Keratinocyte (primary cell): ENCODE measurements around the gene BICD1. TPM values are rescaled to one million over a fixed set of nuclear protein-coding genes. Genes with fewer than 3 reads are reported as not detected.

Experiments
- DNase-seq: peaks from one replicate; pipeline ENCODE4 v3.0.0-alpha.2; 2011; ENCODE audit warnings: low read depth, missing footprints, low spot score
- FAIRE-seq: peaks from 2 replicates; lab custom pipeline; 2011; peaks lifted over from hg19 to GRCh38; lab: Jason Lieb, UNC
- H2AFZ ChIP-seq: 2 replicates; pipeline ENCODE4 v1.6.0; 2012; ENCODE audit warnings: low read length, control low read depth, inconsistent platforms; ENCODE audit not compliant: control insufficient read depth
- H3K27ac ChIP-seq: 2 replicates; pipeline ENCODE4 v1.5.1; 2011; ENCODE audit warnings: low read length; ENCODE audit not compliant: control insufficient read depth, insufficient read depth
- H3K27me3 ChIP-seq: 3 replicates; pipeline ENCODE4 v1.6.0; 2011; ENCODE audit warnings: low read length; ENCODE audit not compliant: control insufficient read depth, insufficient read depth; ENCODE audit errors: extremely low read depth
- H3K36me3 ChIP-seq, 2 experiments: 2 replicates in 1 of 2; 3 replicates in 1 of 2; pipeline ENCODE4 v1.5.1; 2011; ENCODE audit warnings: low read length in 2 of 2, mild to moderate bottlenecking in 1 of 2; ENCODE audit not compliant: control insufficient read depth in 2 of 2, insufficient read depth in 2 of 2; ENCODE audit errors: extremely low read depth in 1 of 2
- H3K4me1 ChIP-seq: 3 replicates; pipeline ENCODE4 v1.5.1; 2011; ENCODE audit warnings: low read length; ENCODE audit not compliant: control insufficient read depth, insufficient read depth; ENCODE audit errors: extremely low read depth
- H3K4me2 ChIP-seq: 3 replicates; pipeline ENCODE4 v1.6.0; 2011; ENCODE audit warnings: low read depth, low read length; ENCODE audit not compliant: control insufficient read depth, insufficient read depth; ENCODE audit errors: extremely low read depth
- H3K4me3 ChIP-seq, 3 experiments: fragments of 200-600 bp in 1 of 3; sonication (generic) in 1 of 3; 2 replicates in 2 of 3; 3 replicates in 1 of 3; pipeline ENCODE4 v1.5.1; 2011 to 2016; ENCODE audit warnings: low read length in 3 of 3, mild to moderate bottlenecking in 3 of 3, control low read depth in 2 of 3, inconsistent platforms in 1 of 3, low read depth in 1 of 3, mixed read lengths in 1 of 3, mixed run types in 1 of 3, moderate library complexity in 1 of 3; ENCODE audit not compliant: control insufficient read depth in 2 of 3, insufficient read depth in 2 of 3; ENCODE audit errors: extremely low read depth in 1 of 3
- H3K79me2 ChIP-seq: 2 replicates; pipeline ENCODE4 v1.6.0; 2012; ENCODE audit warnings: low read length; ENCODE audit not compliant: control insufficient read depth, insufficient read depth
- H3K9ac ChIP-seq: 3 replicates; pipeline ENCODE4 v1.6.0; 2011; ENCODE audit warnings: low read length; ENCODE audit not compliant: control insufficient read depth, insufficient read depth; ENCODE audit errors: extremely low read depth
- H3K9me1 ChIP-seq: 3 replicates; pipeline ENCODE4 v1.6.0; 2011; ENCODE audit warnings: low read length; ENCODE audit not compliant: control insufficient read depth, insufficient read depth; ENCODE audit errors: extremely low read depth
- H3K9me3 ChIP-seq: 2 replicates; pipeline ENCODE4 v1.5.1; 2012; ENCODE audit warnings: low read depth, low read length; ENCODE audit not compliant: control insufficient read depth
- H4K20me1 ChIP-seq: 3 replicates; pipeline ENCODE4 v1.6.0; 2011; ENCODE audit warnings: low read length; ENCODE audit not compliant: control insufficient read depth, insufficient read depth; ENCODE audit errors: extremely low read depth
- EZH2 ChIP-seq: IDR thresholded peaks from one replicate; pipeline ENCODE4 v1.6.1; 2012; ENCODE audit warnings: inconsistent platforms, mild to moderate bottlenecking, low read length, moderate library complexity
- dilution Hi-C: fragments of 300-500 bp; cut with MboI; formaldehyde crosslinking; loops from one replicate; pipeline ENCODE4 v1.7.0; 2020; ENCODE audit warnings: low sequenced_read_pairs; ENCODE audit not compliant: extremely low pct_ligation_motif_present
- polyA plus RNA-seq, 5 experiments: library from polyadenylated mRNA; depleted of rRNA in 3 of 5; stranded (reverse) in 3 of 5; stranded (forward) in 1 of 5; unstranded in 1 of 5; fragments of >200 nt; gene quantifications; 1 replicate in 1 of 5; 2 replicates in 3 of 5; 3 replicates in 1 of 5; pipeline versions ENCODE4 v1.2.1 to v1.2.3, GENCODE V29; 2011 to 2012; ENCODE audit warnings: missing spikeins in 2 of 5, low read depth in 1 of 5, low replicate concordance in 1 of 5
- TF ChIP-seq, protein P1 (sequence below), 3 experiments: IDR thresholded peaks in 1 of 3; conservative IDR thresholded peaks in 1 of 3; optimal IDR thresholded peaks in 1 of 3; 2 replicates in 2 of 3; 3 replicates in 1 of 3; pipeline versions ENCODE3 to v1.5.1; 2011; ENCODE audit warnings: low read length in 3 of 3, mild to moderate bottlenecking in 3 of 3, moderate library complexity in 2 of 3, control low read depth in 1 of 3, inconsistent platforms in 1 of 3; ENCODE audit not compliant: insufficient read depth in 2 of 3; ENCODE audit errors: extremely low read depth in 1 of 3

Gene BICD1
- polyA plus RNA-seq, 1 donor (not counting 4 experiments of a cell fraction or from before 2014, with no cell fraction given), result 10.2 TPM

DNA sequence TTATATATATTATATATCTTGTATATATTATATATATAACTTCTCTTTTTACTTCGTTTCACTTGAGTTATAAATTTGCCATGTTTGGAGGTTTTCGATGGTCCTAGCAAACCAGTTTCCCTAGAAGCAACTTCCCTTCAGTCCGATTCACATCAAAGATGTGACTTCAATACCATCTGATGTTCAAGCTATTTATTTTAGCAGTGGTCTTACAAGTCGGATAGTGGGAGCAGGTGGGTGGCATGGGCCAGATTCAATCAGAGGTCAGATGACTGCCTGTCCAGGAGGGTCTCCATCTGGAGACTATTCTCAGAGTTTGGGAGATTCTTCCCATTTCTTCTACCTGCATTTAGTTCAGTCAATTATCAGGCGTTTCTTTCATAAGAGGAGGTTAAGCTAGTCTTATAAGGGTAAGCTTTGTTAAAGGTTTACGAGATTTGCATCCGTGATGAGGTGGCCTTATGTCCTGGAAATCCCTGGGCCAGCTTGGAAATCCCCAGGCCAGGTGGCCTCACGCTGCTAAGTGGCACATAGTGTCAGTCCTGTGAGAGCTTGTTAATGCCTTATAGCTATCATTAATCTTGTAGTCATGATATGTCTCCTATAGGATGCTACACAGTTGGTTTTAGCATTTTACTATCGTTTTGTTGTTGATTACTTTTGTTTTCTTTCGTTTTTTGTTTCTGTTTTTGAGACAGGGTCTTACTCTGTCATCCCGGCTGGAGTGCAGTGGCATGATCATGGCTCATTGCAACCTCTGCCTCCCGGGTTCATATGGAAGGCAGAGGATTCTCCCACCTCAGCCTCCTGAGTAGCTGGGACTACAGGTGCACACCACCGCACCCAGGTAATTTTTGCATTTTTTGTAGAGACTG lies 145.8 kb downstream of the BICD1 start:
- dilution Hi-C loops, result no loop called here
- H3K27ac ChIP-seq, result no peak overlapping the region
- DNase-seq (no peak), FAIRE-seq (no peak)
- H3K4me2 ChIP-seq, result no peak overlapping the region
- no peaks in the 10 kb centered on the region for H3K36me3 ChIP-seq
- TF ChIP-seq, protein P1, sequence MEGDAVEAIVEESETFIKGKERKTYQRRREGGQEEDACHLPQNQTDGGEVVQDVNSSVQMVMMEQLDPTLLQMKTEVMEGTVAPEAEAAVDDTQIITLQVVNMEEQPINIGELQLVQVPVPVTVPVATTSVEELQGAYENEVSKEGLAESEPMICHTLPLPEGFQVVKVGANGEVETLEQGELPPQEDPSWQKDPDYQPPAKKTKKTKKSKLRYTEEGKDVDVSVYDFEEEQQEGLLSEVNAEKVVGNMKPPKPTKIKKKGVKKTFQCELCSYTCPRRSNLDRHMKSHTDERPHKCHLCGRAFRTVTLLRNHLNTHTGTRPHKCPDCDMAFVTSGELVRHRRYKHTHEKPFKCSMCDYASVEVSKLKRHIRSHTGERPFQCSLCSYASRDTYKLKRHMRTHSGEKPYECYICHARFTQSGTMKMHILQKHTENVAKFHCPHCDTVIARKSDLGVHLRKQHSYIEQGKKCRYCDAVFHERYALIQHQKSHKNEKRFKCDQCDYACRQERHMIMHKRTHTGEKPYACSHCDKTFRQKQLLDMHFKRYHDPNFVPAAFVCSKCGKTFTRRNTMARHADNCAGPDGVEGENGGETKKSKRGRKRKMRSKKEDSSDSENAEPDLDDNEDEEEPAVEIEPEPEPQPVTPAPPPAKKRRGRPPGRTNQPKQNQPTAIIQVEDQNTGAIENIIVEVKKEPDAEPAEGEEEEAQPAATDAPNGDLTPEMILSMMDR (optimal IDR thresholded peaks at IDR 0.05 in 1 of 3, IDR thresholded peaks at IDR 0.05 in 1 of 3, conservative IDR thresholded peaks at IDR 0.05 in 1 of 3; ENCODE audit: extremely low read depth in 1 of 3, insufficient read depth in 2 of 3, low read length in 3 of 3), result no peak
- no peak for TF ChIP-seq EZH2
- H3K9ac ChIP-seq, result no peak overlapping the region
- H3K4me1 ChIP-seq, result peaks cover 17% of the 10 kb centered on the region
- H2AFZ ChIP-seq, result no peak overlapping the region
- no peaks in the 10 kb centered on the region for H3K9me1 ChIP-seq
- no peaks in the 10 kb centered on the region for H4K20me1 ChIP-seq
- H3K79me2 ChIP-seq, result no peaks in the 10 kb centered on the region
- no peak overlapping the region for H3K4me3 ChIP-seq
- no peaks in the 10 kb centered on the region for H3K27me3 ChIP-seq
- H3K9me3 ChIP-seq, result no peaks in the 10 kb centered on the region

DNA sequence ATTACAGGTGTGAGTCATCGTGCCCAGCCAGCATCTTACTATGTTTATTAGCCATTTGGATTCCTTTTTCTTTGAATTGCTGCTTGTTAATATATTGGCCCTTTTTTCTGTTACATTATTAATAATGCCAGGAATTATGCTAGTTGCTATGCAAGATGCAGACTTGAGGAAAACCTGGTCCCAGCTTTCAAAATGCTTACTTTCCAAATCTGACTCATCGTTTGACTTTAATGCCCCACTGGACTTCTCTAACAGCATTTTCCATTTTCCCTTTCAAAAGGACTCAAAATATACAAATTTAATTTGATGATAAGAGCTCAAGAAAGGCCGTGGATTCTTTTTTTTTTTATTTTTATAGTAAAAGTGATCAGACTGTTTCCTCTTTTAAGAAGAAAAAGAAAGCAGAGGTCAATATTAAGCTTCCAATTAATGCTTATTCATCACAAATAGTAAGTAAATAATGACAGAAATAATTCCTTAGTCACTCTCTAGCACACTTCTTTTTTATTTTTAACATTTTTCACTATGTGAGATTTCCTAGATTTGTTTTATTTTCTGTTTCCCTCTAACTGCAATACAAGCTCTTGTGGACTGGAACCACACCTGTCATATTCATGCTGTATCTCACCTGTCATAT lies 146.6 kb downstream of the BICD1 start:
- dilution Hi-C loops, result no loop called here
- FAIRE-seq, result no peak
- H3K27ac ChIP-seq, result no peak overlapping the region

More for the DNA sequence above, 146.6 kb downstream of the BICD1 start:
- H4K20me1 ChIP-seq, result no peaks in the 10 kb centered on the region
- no peak overlapping the region for H2AFZ ChIP-seq
- DNase-seq, result no peak
- no peaks in the 10 kb centered on the region for H3K36me3 ChIP-seq
- no peaks in the 10 kb centered on the region for H3K79me2 ChIP-seq
- H3K4me3 ChIP-seq, result no peak overlapping the region
- no peak for TF ChIP-seq EZH2
- TF ChIP-seq, protein P1 (optimal IDR thresholded peaks at IDR 0.05 in 1 of 3, IDR thresholded peaks at IDR 0.05 in 1 of 3, conservative IDR thresholded peaks at IDR 0.05 in 1 of 3; ENCODE audit: extremely low read depth in 1 of 3, insufficient read depth in 2 of 3, low read length in 3 of 3), result no peak
- no peak overlapping the region for H3K4me2 ChIP-seq
- H3K27me3 ChIP-seq, result no peaks in the 10 kb centered on the region
- no peak overlapping the region for H3K9ac ChIP-seq
- H3K4me1 ChIP-seq, result peaks cover 17% of the 10 kb centered on the region
- H3K9me3 ChIP-seq, result no peaks in the 10 kb centered on the region
- no peaks in the 10 kb centered on the region for H3K9me1 ChIP-seq
